Fibroblast of lung (primary cell): ENCODE data around the gene CLDND1.

Source experiments
- EZH2 ChIP-seq: IDR thresholded peaks from 2 replicates; pipeline ENCODE4 v1.5.1; 2012; ENCODE audit warnings: low read length, control low read depth, mild to moderate bottlenecking; ENCODE audit errors: missing control alignments
- TF ChIP-seq, protein P1 (sequence below), 2 donors: IDR thresholded peaks in 1 of 2; conservative IDR thresholded peaks in 1 of 2; 1 replicate in 1 of 2; 2 replicates in 1 of 2; pipeline ENCODE4 v1.5.1; 2011 to 2012; ENCODE audit warnings: low read length in 2 of 2, control low read depth in 1 of 2, inconsistent platforms in 1 of 2, low read depth in 1 of 2, mild to moderate bottlenecking in 1 of 2

DNA sequence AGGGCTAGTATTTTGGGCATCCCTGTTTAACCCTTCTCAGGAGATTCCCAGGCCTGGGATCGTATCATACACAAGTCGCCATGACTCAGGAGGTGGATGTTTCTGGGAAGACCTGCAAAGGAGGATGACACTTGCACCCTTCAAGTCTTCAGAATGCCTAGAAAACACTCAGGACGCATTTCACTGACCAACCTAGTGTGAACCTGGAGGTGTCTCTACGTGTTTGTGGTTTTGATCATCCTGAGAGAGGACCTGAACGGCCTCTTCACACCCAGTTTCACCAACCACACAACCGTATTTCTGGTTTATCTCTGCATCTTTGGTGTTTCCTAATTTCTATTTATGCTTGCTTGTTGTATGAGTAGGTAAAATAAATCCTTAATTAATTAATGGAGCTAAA lies 2.8 kb upstream of the CLDND1 start:
- no peak for TF ChIP-seq EZH2
- TF ChIP-seq, protein P1, sequence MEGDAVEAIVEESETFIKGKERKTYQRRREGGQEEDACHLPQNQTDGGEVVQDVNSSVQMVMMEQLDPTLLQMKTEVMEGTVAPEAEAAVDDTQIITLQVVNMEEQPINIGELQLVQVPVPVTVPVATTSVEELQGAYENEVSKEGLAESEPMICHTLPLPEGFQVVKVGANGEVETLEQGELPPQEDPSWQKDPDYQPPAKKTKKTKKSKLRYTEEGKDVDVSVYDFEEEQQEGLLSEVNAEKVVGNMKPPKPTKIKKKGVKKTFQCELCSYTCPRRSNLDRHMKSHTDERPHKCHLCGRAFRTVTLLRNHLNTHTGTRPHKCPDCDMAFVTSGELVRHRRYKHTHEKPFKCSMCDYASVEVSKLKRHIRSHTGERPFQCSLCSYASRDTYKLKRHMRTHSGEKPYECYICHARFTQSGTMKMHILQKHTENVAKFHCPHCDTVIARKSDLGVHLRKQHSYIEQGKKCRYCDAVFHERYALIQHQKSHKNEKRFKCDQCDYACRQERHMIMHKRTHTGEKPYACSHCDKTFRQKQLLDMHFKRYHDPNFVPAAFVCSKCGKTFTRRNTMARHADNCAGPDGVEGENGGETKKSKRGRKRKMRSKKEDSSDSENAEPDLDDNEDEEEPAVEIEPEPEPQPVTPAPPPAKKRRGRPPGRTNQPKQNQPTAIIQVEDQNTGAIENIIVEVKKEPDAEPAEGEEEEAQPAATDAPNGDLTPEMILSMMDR (conservative IDR thresholded peaks at IDR 0.05 in 1 of 2, IDR thresholded peaks at IDR 0.05 in 1 of 2; ENCODE audit: low read depth in 1 of 2, low read length in 2 of 2): no peak
